Activated CD4-positive, CD25-positive, alpha-beta regulatory T cell treated with anti-CD3 and anti-CD28 coated beads, Interleukin-2, amount 50 U/mL, for 72 hours (primary cell): ENCODE measurements around the gene KAT6B.

Experiments used
- DNase-seq: peaks from one replicate; pipeline ENCODE4 v3.0.0; 2021

Gene KAT6B

GRCh38 chr10:74960670-74961069 lies 134.3 kb downstream of the KAT6B start:
- DNase-seq = no peak

- DNase-seq = no peak
Observed at GRCh38 chr10:74962517-74962916, 136.1 kb downstream of the KAT6B start.

- no peak for DNase-seq
Observed at GRCh38 chr10:74963549-74963948, 137.1 kb downstream of the KAT6B start.

GRCh38 chr10:74967911-74968666 lies 141.7 kb downstream of the KAT6B start:
- no peak for DNase-seq

- DNase-seq = no peak
Observed at GRCh38 chr10:74968667-74969061, 142.3 kb downstream of the KAT6B start.

GRCh38 chr10:74969093-74969492 lies 142.7 kb downstream of the KAT6B start:
- no peak for DNase-seq

- no peak for DNase-seq
Observed at GRCh38 chr10:74969530-74969929, 143.1 kb downstream of the KAT6B start.

- no peak for DNase-seq
Observed at GRCh38 chr10:74973741-74974392, 147.5 kb downstream of the KAT6B start.

- DNase-seq = no peak
Observed at GRCh38 chr10:74975758-74976157, 149.4 kb downstream of the KAT6B start.

GRCh38 chr10:74976565-74976964 lies 150.2 kb downstream of the KAT6B start:
- no peak for DNase-seq

GRCh38 chr10:74977072-74977471 lies 150.7 kb downstream of the KAT6B start:
- no peak for DNase-seq

GRCh38 chr10:74977913-74978847 lies 151.8 kb downstream of the KAT6B start:
- DNase-seq = no peak

- DNase-seq = no peak
Observed at GRCh38 chr10:74981831-74982633, 155.6 kb downstream of the KAT6B start.

- no peak for DNase-seq
Observed at GRCh38 chr10:74982634-74982982, 156.2 kb downstream of the KAT6B start.

- no peak for DNase-seq
Observed at GRCh38 chr10:74983383-74983782, 157.0 kb downstream of the KAT6B start.

GRCh38 chr10:74987339-74988053 lies 161.1 kb downstream of the KAT6B start:
- DNase-seq = no peak

- DNase-seq = no peak
Observed at GRCh38 chr10:74988054-74988775, 161.8 kb downstream of the KAT6B start.

GRCh38 chr10:74988832-74989561 lies 162.6 kb downstream of the KAT6B start:
- no peak for DNase-seq

- no peak for DNase-seq
Observed at GRCh38 chr10:74991435-74991834, 165.0 kb downstream of the KAT6B start.

- no peak for DNase-seq
Observed at GRCh38 chr10:74992068-74992467, 165.7 kb downstream of the KAT6B start.

- DNase-seq = no peak
Observed at GRCh38 chr10:74993649-74994048, 167.2 kb downstream of the KAT6B start.
